Activated CD4-positive, alpha-beta T cell treated with anti-CD3 and anti-CD28 coated beads for 48 hours (primary cell): ENCODE data around the gene ROBO1.
"Not testable (repeated sequence)": the region's sequence is repeated elsewhere in the genome, so short reads cannot be mapped to it uniquely, and the experiment has no call there.

Experiments used
- DNase-seq: peaks from one replicate; pipeline ENCODE4 v3.0.0-alpha.2; 2020

ROBO1 gene

DNA sequence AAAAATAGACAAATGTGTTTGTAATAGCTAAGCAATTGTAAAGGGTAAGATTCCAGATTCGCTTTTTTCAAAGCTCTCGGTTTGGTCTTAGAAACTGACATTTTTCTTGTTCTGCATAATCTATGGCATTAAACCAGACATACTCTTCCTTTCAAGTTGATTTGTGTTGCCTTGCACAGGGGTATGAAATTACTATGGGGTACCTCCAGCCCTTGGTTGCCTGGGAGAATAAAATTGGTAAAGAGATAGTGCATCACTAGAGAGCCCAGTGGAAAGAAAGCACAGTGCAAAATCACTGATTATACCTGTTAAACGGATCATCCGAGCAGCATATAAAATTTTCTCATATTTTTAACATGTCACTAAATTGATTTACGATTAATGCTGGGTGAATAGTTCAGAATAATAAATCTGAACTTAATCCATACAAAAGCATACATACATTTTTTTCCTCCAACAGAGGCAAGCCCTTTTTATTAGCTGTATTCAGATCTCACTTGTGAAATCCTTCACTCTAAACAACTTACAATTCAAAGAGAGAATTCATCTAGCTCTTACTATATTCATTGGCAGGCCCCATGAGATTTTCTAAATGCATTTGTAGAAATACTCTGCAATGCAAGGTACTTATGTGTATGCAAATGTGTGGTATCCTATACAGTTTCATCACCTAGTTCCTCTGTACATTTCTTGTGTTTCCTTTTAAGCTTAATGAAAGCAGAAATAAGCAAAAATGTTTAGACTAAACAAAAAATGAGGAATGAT, 224.4 kb downstream of the ROBO1 start:
- no peak for DNase-seq

DNA sequence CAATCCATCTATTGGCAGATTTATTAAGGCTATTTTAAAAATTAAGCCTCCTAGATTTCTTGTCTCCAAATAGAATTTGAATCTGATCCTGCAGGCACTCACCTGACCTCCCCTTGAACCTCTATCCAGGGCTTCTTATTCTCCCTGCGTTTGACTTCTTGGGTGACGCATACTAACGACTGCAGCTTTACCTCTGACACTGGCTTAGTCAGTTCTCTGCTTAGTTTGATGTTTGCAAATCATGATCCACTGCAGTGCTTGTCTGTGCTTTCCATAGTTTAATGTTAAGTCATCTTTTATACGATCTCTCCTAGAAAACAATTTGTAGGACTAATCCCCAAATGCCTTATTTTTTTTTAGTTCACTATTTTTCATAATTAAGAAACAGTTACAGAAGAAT, 233.1 kb downstream of the ROBO1 start:
- DNase-seq: no peak

DNA sequence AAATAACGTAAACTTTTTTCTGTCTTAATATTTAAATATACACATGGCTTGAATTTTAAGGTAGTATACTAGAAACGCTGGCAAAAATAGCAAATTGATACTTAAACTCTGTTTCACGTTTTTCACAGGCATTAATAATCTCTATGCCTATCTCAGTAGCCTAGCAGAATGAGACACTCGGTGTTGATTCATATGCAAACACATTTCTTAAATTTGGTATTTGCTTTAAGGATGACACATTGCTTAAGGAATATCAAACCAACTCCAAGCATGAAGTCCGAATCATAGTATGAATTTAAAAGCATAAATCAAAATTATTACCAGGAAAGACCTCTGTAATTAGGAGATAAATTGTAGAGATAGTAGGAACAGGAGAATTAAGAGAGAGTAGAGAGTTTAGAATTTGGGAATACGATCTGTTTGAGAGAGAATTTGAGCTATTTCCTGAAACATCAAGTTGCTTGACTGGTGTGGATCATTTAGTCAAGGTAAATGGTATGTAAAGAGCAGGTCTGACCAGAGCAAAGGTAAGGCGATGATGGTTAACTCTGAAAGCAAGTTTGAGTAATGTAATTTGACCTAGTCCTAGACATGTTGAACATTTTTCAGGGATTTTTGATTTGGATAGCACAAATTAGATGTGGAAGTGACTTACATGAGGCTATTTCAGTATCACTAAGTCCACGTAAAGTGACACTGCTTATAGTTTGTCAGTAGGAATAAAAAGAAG, 236.1 kb downstream of the ROBO1 start:
- DNase-seq: no peak

DNA sequence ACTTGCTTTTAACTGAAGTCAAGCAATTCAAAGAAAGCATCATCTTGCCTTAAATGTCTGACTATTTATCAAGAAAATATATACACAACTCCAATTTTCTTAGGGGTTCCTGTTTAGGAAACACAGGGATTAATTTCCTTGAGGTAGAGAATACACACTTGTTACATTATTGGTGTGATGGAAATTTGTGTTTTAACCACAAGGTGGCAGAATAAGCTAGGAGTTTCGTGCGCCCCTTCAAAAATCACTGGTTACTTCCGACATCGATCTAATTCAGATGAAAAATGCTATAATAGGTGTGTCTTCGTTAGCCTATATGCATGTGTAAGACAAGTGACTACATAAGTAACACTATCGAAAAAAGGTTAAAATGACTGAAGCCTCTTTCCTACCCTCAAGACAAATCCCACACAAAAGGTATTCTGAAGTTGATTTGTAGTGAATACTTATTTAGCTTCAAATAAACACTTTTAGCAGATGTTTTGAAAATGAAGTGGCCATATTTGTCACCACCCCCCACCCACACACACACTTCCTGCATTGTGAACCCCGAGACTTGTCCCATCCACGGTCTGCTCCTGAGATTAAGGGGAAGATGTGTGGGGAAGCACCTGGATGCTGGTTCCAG, 246.5 kb downstream of the ROBO1 start:
- DNase-seq: no peak

DNA sequence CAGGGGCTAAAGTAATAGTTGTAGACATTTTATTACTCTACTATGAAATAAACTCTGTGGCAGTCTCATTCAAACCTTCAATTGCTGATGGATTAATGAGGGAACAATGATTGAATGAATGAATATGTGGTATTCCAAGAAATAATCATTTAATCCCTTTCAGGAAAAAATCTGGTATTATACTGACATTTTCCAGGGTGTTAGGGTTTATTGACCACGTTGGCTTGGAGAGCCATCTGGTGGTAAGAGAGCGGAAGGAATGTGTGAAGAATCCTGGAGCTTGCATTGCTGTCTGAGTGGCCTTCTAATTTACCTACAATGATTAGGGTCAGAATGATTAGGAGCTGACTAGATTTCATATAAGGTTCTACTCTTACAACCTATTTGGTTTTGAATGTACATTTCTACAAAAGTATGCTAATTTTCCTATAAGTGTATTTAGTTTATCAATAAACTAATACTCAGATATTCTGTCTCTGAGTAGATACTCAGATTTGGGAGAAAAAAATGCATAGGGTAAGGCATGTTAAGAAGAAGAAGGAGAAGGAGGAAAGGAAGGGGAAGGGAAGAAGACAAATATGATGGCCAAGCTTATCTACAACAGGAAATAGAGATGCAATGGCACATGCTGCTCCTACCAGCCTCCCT, 249.9 kb downstream of the ROBO1 start:
- DNase-seq: no peak

DNA sequence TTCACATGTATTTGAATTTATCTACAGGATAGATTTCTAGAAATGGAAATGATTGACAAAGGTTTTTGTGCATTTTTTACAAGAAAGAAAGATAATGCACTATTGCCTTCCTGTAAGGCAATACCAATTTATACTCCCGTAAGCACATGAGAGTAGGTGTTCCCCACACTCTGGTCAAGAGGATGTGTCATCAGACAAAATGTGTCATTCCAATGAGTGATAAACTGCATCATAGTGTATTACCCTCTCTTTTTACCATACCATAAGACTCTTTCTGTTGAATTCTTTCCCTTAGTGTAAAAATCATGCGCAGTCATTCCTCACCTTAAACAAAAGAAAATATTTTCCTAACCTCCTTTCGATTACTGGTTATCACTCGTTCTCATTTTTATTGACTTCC, 251.0 kb downstream of the ROBO1 start:
- DNase-seq: no peak

DNA sequence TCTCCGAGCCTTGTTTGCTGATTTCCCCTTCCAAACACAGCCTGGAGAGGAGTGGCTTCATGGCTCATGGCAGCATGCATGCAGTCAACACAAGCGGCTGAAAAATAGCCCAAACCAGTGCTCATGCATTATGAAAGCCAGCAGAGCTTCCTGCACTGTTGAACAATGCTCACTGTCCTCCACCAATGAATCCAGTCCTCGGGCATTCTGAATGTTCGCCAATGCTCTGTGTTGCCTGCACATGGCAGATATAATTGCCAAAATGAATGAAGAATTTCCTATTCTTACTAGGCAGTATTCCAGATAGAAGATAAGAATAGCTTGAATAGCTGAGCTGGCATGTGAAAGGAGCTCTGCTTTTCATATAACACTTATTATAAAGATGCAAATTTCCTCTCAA, 252.7 kb downstream of the ROBO1 start:
- no peak for DNase-seq

DNA sequence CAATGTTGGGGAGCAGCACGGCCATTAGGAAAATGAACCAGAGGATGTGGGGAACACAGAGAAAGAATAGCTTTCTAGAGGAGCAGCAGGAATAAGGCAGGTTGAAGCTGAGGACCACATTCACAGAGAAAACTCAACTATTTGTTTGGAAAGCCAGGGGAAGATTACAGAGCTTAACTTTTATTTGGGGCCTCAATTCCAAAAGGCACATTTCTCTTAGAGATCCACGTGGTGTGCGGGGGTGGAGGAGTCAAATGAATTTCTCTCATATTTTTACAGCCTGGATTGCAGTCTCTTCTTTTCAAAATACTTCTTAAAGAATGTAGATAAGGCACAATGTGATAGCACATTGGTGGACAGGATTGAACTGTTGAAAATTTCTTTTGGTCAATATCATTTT, 253.7 kb downstream of the ROBO1 start:
- no peak for DNase-seq

DNA sequence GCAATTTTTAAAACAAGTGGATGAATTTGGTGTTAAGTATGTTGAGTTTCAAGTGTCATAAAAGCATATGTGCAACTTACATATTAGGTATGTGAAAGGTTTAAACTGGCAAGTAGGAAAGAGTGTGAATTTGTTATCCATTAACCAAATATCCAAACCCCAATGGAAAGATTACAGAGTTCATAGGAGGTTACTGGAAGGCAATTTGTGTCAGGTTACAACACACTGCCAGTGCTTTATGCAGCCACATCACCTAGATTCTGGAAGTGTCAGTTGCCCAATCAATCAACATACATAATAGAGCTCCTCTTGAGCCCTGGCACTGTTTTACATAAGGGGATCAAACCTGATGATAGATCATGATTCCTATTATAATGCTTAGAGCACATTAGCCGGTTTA, 261.0 kb downstream of the ROBO1 start:
- DNase-seq: no peak

DNA sequence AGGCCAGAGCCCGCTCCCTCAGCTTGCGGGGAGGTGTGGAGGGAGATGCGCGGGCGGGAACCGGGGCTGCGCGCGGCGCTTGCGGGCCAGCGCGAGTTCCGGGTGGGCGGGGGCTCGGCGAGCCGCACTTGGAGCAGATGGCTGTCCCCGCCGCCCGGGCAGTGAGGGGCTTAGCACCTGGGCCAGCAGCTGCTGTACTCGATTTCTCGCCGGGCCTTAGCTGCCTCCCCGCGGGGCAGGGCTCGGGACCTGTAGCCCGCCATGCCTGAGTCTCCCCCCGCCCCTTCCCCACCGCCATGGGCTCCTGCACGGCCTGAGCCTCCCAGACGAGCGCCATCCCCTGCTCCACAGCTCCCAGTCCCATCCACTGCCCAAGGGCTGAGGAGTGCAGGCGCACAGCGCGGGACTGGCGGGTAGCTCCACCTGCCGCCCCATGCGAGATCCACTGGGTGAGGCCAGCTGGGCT, 265.5 kb downstream of the ROBO1 start:
- not testable (repeated sequence) for DNase-seq

DNA sequence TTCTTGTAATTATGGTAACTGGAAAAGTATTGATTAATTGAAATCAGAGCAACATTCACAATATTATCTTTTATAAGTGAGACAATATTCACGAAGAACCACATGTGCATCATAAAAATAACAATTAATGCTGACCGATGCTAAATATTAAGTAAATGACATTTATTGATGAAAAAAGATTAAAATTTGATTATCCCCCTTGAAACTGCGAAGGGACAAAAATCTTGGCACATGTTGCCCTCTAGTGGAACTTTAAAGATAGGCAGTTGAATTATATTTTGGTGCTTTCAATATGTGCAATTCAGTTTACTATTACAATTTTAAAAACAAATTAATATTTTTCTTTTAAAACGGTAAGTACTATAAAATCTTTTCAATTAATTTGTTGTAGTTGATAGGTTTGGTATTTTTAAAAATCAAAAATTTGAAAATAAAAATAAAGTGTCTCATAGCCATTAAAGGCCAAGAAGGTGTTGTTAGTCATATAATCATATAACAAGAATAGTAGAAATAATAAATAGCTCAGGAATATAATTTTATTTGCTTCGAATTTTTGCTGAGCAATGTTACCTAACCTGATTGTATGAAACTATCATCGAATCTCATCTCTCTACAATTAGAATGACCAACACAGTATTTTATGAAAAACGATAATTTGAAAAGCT, 270.2 kb downstream of the ROBO1 start:
- no peak for DNase-seq

DNA sequence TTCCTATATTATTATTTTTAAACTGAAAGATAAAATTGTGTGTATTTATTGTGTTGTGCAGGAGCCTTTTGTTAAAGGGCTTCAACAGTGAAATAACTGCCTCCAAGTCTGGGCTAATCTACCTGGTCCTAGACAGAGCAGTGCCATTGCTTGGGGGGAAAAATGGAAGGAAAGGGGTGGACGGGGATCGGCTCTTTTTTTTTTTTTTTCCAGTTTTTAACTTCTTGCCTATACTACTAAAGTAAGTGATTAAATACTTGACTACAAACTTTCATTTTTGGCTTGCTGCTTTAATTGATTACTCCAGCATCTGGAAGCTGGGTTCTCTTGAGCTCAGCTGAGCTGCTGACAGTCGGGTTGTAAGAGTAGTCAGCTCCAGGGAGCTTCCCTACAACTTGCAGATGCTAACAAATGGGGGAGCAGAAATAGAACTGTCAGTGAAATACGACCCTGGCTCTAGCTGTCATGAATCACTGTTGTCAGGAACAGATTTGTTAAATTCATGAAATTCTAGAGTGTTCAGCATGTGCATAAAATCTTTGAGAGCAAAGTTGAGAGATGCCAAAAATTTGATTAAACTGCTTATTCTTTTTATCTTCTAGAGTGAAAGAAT, 276.7 kb downstream of the ROBO1 start:
- no peak for DNase-seq

DNA sequence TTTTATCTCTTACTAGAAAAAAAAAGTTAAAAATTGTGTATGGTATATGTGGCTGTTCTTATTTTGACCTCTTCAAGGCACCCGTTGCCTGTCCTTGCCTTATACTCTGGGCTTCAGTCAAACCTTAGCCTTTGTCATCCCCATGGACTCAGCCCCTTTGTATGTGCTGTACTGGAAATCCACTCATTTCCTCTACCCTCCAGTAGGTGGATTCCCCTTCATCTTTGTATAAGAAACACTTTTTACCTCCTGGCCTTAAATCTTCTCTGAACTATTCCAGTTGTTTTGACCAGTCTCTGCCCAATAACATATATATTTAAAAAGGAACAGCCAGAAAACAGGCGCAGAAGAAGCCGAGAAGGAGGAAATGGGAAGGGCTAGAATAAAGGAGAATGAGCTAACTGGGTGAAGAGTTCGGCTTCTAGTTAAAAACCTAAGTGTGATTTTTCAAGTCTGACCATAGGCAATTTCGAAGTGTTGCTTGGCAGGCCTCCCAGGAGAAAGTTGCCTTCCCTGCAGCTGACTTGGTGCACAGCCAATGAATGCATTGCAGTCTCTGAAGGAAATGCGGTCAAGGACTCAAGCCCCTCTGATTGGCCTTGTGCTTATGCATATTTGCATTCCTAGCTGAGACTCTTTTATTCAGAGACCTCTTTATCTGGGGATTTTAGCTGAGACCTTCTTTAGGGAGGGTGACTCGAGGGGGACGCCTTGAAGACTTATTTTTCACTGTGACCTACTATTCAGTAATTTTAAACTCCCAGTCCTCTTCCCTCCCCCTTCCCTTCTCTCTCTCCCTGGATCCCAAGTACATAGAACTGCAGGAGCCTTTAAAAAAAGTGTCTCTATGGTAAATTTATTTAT, 277.4 kb downstream of the ROBO1 start:
- DNase-seq: no peak

DNA sequence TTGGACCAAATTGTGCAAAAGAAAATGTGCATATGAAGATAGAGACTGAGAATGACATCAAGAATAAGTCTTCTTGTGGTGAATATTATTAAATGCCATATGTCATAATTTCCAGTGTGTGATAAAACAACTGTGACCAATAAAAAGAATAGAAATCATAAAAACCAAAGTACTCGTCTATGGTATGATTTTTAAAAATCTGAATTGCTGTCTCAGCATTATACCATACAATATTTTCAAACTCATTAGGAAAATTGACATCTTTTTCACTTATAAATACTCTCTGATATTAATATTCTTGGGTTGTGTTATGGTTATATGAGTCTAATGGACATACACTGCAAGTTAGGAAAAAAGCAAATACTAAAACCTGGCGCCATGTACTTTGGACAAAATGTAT, 279.4 kb downstream of the ROBO1 start:
- DNase-seq: no peak

DNA sequence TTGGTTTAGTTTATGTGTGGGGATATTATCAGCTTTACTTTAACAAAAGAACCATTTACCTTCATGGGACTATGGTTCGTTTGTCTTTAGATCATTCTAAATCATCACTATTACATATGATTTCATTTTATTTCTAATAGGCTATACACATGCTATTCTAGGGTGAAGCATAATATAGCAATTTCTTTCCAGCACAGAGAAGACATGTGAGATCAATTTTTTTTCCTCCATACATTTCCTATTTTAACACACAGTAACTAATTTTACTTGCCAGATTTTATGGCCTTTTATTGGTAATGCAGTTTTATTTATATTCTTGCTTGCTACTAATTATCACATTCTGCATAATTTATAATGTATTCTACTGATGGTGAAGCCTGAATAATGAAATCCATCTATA, 287.1 kb downstream of the ROBO1 start:
- no peak for DNase-seq

DNA sequence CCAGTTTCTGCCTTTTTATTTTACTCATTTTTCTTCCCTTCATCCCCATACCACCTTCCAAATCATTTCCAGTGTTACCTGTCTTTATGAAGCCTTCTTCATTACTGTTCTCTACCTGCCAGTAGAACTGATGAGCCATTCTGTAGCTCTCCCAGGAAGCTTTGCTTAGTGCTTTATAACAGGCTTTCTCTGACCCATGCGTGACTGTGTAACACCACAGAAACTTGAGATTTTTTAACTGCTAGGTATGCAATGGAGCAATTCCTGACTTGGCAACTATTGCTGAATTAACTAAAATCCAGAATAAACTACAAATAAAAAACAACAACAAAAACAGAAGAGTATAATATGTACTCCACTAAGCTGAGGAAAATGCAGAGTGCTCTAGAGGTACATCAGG, 289.2 kb downstream of the ROBO1 start:
- no peak for DNase-seq

DNA sequence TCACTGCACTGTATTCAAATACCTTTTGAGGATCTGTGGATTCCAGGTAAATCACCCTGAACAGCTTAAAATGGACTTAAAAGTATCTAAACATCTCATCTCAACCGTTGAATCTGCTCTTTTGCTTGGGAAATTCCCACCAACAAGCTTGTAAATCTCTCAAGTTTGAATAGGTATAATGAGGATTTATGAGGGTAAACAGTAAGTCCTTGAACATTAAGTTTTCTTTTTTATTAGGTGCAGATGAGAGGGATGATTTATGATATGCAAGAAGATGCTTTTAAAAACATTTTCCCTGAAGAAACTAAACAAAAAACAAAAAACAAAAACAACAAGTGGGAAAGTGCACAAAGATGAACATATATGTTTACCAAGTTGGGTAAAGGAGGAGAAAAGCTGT, 290.6 kb downstream of the ROBO1 start:
- DNase-seq: no peak

DNA sequence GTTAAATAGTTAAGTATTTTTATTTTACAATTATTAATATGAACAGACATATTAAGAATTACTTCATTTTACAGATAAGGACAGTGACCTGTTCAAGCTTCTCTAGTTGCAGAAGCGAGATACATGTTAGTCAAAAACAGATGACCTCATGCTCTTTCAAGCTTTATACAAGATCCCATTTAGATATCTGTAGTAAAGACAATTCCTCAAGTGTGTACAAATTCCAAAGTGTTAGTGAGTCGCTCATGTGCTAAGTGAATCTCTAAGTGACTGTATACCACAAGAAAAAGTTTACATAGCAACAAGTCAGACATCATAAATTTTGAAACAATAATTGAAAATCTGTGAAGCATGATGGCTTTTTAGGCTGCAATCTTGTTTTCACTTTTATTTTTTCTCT, 293.8 kb downstream of the ROBO1 start:
- no peak for DNase-seq

DNA sequence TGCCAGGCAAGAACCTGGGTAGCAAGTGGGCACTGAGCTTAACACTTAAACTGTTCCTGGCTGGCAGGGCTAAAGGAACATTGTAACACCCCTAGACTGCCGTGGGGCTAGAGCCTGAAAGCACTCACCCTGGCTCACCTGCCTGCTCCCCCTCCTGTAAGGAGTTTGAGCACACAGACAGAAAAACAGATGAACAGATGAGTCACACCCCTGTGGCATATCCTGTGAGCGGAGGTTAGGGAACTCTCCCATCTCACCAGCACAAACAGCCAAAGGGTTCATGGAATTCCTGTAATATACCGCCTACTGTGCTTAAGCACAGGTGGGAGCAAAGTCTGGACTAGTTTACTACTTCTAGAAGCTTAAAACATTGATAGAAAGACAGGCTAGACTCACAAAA, 300.1 kb downstream of the ROBO1 start:
- no peak for DNase-seq

DNA sequence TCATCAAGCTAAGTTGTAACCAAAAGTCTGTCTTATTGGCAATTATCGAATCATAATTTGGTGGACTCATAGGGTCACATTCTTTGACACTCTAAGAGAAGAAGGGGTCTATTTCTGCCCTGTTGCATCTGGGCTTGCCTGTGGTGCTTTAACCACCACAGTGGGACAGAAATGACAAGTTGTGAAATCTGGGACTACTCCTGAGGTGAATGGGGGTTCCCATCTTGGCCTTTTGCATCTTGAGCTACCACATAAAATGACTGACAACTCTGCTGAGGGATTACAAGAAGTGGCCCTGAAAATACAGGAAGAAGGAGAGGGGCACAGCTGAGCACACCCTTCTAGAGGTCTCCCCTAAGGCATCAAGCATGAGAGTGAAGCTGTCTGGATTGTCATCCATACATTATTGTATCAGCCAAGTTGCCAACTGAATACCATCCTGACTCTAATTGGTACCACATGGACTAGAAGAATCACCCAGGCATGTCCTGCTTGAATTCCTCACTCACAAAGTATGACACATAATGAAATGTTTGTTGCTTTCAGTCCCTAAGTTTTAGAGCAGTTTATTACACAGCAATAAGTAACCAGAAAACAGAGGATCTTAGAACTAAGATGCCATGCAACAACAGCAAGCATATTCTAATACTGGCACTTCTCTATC, 306.5 kb downstream of the ROBO1 start:
- DNase-seq: no peak

DNA sequence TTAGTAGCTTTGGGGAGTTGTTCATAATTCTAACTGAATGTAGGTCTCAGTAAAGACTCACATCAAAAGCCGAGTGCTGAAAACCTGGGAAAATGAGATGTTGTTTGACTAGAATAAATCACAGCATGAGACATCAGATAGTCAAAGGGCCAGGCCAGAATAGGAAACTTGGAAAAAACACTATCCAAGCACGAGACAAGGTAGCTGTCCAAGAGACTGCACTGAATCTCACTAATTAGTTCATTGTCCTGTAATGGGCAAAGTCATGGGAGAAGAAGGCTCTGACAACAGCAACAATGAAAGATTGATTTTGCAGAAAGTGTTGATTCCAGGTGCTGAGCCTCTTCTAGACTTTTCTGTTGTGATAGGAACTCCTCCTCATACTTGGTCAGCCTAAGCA, 314.2 kb downstream of the ROBO1 start:
- no peak for DNase-seq
